Hematopoietic multipotent progenitor cell treated with erythropoietin and hydrocortisone succinate and interleukin-3 and kit ligand, for 17 days (in vitro differentiated cells): Measurements from ENCODE around the gene HINT1.
"Not testable (repeated sequence)": the region's sequence is repeated elsewhere in the genome, so short reads cannot be mapped to it uniquely, and the experiment has no call there.

ENCODE experiments used
- DNase-seq: peaks from one replicate; pipeline ENCODE4 v3.0.0-alpha.2; 2015; ENCODE audit warnings: low spot score

HINT1 gene

DNA sequence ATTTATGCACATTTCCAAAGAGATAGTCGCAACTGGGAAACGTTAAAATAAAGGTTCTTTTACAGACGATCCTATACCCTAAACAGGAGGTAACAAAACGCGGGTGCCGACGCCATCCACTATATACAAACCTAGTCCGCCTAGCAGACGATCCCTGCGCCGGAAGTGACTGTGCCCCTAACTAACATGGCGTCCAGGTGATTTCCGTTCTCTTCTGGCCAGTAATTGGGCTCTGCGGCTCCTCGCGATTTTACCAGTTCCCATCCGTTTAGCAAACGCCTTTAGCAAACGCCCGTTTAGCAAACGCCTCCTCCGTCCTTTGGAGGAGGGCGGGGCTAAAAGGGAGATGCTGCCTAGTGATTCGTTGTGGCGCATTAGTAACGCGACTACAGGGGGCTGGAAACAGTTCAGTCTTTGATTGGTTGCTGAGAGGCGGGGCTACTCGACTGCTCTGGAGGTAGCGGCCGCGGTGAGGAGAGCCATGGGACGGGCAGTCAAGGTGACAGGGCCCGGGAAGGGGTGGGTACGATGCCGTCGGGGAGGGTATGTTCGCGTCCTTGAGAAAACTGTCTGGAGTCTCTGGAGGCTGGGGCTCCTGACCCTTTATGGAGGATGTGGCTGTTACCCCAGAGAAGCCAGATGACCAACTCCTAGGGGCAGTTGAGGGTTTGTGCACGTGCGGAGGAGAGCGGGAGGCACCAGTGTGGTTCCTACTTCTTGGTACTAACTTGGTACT, 5.7 kb upstream of the HINT1 start, which contains the start of gene LYRM7:
LYRM7 (plus strand) TSS at position 405 of the 736 bp plus-strand sequence; CDS start at position 482, 77 bp downstream.
- peak; percentile 98 for DNase-seq

DNA sequence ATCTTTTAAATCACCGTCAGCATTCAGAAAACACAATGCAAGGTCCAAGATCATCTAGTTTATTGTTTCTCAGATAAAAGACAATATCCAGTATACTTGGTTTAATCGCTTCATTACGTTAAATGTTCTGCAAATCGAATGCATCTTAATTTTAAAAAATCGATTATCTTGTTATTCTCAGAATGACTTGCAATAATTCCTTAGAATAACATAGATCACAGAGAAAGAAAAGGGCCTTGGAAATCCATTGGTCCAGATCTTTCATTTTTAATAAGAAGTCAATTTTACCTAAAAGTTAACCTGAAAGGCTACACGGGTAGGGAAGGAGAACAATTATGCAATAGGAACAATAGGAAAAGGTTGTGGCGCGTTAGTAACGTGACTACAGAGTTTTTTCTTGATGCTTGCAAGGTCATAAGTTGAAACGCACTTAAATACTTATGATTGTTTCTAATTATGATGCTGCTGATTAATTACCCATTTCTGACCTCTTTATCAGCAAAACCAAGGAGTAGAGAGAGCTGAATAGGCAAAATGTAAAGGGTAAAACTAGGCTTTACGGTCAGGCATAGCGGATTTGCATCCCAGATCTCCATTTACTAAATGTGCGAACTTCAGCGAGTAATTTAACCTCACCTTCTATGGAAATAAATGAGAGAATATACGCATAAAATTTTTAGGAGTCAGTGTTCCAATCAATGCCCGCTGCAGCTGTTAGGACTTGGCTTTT, 4.9 kb upstream of the HINT1 start:
- DNase-seq = no peak

DNA sequence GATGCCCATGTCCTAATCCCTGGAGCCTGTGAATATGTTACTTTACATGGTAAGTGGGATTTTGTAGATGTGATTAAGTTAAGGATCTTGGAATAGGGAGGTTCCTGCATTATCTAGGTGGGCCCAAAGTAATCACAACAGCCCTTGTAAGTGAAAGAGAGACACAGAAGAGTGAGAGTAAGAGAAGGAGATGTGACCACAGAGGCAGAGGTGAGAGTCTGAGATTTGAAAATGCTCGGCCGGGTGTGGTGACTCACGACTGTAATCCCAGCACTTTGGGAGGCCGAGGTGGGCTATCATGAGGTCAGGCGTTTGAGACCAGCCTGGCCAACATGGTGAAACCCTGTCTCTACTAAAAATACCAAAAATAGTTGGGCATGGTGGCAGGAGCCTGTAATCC, 2.6 kb upstream of the HINT1 start:
- DNase-seq = no peak

DNA sequence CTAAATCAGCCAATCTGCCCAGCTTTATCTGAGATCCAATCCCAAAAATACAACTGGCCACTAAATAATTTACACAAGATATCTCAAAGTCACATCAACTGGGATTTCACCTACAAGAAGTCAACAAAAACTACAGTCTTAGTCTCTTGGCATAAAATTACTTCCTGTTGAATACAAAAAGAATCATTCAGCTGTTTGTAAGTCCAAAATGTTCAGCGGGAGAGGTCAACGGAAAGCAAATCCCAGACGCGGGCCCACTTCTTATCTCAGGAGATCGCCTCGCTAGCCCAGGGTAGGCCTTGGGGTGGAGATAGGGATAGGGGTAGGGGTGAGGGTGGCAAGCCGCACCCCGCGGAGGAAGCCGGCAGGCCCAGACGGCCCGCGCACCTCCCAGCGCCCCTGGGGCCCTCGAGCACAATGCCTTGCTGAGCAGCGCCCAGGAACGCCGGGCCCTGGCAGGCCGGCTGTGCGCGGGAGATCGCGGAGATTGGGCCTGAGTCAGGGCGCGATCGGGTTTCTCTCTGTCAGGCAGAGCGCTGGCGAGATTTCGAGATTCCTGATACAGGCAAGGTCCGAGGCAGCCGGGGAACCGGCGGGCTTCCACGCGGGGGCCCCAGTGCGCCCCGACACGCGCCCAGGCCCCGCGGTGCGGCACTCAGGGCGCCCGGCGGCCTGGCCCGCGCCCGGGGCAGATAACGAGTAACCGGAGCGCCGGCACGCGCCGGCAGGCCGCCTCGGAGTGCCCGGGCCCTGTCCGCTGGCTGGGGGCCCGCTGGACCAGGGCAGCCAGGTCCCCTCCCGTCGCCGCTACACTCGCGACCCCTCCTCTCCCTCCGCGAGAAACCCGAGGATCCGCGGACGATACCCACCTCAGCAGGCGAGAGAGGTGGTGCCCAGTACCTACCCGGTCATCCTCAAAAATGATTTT, 601 bp downstream of the HINT1 start:
- DNase-seq = peak; percentile 79

DNA sequence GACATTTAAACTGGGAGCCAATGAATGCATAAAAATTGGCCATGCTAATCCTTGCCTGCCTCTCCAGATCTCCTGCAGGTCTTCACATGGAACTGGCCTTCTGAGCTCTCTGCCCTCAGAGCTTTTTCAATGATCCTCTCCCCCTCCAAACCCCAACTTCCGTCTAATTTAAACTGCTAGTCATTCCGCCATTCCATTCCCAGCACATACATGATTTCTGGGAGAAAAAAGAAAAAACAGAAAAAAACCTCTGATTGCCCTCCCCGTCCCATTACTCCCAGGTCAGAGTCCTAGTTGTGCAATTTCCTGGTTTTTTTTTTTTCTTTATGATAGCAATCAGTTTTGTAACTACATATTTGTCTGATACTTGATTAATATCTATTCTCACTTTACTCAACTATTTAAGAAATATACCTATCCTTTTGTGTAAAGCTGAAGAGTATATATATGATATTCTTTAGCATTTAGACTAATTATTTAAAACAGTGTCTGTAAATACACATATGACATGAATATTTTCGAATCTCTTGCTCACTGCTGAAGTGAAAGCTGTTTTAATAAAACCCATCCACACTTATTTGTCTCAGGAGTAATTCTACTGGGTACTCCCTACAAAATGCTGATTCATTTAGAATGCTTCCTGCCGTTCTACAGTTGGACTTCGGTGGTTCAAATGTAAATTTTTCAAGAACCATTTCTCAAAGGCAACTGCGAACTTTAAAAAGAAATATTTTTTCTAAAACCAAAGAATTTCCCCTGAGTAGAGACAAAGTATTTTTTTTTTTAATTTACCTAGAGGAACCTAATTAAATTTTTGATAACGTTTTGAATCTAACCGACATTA, 1.6 kb downstream of the HINT1 start:
- peak; percentile 49 for DNase-seq

DNA sequence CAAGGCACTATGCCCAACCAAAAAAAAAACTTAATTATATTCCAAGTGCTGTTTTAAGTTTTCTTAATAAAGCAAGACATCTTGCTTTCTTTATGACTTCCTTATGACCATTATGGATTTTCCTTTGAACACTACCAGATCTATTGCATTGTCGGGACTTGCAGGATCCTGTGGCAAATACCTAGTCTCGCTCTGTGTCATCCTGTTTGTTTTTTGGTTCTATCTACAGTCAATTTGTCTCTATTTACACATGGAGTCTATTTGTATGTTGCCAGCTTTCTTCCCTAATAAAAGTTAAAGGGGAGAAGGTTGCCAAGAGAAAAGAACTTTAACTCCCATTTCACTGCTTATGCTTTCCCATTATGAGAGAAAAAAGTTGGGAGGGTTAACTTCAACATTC, 4.9 kb downstream of the HINT1 start:
- no peak for DNase-seq

DNA sequence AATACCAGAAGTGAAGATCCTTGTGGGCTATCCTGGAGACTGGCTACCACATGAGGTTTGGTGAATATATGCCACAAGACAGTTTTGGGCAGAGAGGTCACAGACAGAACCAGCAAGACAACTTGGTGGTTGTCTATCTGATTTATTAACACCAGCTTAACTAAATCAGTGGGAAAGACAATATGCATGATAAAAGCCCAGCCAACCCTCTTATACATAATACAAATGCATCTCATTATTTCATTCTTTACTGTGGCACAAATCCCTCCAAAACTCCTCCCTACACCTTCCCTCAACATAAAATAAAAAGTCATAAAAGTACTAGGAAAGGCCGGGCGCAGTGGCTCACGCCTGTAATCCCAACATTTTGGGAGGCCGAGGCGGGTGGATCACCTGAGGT, 8.1 kb downstream of the HINT1 start:
- no peak for DNase-seq

DNA sequence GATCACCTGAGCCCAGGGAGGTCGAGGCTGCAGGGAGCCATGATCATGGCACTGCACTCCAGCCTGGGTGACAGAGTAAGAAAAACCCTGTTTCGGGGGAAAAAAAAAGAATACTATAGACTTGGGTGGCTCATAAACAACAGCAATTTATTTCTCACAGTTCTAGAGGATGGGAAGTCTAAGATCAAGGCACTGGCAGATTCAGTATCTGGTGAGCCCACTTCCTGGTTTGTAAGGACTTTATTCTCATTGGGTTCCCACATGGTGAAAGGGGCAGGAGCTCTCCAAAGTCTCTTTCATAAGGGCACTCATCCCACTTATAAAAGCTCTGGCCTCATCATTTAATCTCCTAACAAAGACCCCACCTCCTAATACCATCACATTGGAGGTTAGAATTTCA, 8.7 kb downstream of the HINT1 start:
- DNase-seq = no peak

DNA sequence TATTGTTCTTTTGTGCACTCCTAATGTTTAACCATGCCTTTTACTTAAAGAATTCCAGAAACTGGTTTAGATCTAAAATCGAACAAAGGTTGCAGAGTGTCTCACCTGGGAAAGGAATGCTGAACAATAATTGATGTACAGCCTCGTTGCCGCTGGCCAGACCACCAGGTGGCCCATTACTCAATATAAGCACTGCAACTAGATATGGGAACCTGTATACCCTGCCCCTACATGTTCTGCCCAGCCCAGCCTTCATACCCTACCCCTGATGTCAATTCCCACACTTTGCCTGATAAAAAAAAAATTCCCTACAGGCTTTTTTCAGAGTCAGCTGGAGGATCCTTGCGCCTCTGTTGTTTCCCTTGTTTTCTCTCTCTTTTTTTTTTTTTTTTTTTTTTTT, 13.8 kb downstream of the HINT1 start:
- no peak for DNase-seq

DNA sequence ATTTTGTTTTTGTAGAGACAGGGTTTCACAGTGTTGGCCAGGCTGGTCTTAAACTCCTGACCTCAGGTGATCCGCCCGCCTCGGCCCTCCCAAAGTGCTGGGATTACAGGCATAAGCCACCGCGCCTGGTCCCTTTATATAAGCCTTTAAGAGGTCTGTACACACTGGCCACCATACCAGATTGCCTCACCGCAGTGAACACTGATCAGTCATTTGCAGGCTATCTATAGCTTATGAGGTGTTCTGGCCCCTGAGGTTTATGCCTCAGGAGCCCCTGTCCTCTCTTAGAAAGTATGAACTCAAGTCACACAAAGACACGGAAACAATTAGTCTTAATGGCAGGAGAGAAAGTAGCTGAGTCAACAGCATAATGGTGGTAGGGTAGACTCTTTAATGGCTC, 14.6 kb downstream of the HINT1 start:
- no peak for DNase-seq

DNA sequence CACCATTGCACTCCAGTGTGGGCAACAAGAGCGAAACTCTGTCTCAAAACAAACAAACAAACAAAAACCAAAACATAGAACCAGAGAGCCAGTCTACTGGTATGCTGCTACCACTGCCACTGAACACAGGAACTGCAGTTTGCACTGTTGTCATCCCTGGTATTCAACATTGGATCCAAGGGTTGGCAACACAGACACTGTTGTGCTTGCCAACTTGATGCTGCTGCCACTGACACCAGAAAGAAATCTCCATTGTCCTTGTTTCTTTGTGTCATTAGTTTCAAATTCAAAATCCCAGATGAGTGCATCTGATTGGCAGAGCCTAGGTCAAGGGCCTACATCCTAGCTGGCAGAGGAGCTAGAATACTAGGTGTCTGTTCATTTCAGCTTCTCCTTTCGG, 16.2 kb downstream of the HINT1 start:
- no peak for DNase-seq

DNA sequence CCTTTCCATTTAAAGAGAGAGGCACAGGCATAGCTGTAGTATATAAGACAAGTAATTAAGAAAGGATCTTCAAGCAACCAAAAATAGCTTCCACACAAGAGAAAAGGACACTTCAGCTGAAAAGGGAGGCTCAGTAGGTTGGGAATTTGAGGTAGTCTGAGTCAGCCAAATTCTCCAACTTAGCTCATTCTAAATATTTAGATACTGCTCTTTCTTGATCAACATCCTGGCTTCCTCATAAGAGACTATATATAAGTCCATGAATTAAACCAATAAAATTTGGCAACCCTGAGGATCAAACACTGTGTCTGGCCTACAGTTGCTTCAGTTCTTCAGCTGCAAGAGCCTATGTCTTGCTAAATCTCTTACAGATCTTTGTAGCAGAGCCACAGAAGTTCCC, 17.8 kb downstream of the HINT1 start:
- no peak for DNase-seq

DNA sequence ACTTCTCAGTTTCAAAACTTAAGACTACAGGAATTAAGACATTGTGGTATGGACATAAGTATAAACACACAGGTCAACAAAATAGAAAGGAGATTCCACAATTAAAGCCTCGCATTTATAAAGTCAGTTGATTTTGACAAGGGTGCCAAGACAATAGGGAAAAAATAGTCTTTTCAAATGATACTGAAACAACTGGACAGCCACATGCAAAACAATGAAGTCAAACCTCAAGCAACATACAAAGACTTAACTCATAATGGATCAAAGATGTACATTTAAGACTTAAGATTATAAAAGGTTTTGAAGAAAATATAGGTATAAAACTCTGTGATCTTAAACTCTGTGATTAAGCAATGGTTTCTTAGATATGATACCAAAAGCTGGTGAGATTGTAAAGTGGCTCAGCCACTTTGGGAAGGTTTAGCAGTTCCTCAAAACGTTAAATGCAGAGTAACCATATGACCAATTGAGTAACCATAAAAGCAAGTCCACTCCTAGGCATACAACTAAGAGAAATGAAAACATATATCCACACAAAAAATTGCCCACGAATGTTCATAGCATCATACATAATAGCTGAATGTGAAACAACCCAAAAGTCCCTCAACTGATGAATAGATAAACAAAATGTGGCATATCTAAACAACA, 22.0 kb downstream of the HINT1 start:
- DNase-seq = no peak

DNA sequence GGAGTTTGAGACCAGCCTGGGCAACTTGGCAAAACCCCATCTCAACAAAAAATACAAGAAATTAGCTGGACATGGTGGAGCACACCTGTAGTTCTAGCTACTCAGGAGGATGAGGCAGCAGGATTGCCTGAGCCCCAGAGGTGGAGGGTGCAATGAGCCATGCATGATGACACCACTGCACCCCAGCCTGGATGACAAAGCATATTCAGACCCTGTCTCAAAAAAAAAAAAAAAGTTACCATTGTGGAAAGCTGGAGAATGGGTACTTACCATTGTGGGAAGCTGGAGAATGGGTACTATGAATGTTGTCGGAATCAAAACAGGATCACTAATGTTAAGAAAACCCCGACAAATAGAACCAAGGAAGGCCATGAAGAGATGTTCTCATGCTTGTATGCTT, 25.7 kb downstream of the HINT1 start:
- DNase-seq = no peak

DNA sequence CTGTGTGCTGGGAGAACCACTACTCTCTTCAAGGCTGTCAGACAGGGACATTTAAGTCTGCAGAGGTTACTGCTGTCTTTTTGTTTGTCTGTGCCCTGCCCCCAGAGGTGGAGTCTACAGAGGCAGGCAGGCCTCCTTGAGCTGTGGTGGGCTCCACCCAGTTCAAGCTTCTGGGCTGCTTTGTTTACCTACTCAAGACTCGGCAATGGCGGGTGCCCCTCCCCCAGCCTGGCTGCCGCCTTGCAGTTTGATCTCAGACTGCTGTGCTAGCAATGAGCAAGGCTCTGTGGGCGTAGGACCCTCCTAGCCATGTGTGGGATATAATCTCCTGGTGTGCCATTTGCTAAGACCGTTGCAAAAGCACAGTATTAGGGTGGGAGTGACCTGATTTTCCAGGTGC, 26.6 kb downstream of the HINT1 start:
- not testable (repeated sequence) for DNase-seq

DNA sequence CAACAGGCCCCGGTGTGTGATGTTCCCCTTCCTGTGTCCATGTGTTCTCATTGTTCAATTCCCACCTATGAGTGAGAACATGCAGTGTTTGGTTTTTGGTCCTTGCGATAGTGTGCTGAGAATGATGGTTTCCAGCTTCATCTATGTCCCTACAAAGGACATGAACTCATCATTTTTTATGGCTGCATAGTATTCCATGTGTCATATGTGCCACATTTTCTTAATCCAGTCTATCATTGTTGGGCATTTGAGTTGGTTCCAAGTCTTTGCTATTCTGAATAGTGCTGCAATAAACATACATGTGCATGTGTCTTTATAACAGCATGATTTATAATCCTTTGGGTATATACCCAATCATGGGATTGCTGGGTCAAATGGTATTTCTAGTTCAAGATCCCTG, 32.0 kb downstream of the HINT1 start:
- DNase-seq = not testable (repeated sequence)

DNA sequence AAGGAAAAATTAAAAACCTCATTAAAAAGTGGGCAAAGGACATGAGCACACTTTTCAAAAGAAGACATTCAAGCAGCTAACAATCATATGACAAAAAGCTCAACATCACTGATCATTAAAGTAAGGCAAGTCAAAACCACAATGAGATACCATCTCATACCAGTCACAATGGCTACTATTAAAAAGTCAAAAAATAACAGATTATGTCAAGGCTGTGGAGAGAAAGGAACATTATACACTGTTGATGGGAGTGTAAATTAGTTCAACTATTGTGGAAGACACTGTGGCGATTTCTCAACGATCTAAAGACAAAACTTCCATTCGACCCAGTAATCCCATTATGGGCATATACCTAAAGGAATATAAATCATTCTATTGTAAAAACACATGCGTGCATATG, 35.8 kb downstream of the HINT1 start:
- no peak for DNase-seq

DNA sequence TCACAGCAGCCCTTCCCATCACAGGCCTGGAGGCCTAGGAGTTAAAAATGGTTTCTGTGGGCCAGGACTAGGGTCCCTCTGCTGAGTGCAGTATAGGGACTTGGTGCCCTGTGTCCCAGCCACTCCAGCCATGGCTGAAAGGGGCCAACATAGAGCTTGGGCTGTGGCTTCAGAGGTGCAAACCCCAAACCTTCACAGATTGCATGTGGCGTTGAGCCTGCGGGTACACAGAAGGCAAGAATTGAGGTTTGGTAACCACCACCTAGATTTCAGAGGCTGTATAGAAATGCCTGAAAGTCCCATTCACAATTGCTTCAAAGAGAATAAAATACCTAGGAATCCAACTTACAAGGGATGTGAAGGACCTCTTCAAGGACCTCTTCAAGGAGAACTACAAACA, 37.8 kb downstream of the HINT1 start:
- not testable (repeated sequence) for DNase-seq

DNA sequence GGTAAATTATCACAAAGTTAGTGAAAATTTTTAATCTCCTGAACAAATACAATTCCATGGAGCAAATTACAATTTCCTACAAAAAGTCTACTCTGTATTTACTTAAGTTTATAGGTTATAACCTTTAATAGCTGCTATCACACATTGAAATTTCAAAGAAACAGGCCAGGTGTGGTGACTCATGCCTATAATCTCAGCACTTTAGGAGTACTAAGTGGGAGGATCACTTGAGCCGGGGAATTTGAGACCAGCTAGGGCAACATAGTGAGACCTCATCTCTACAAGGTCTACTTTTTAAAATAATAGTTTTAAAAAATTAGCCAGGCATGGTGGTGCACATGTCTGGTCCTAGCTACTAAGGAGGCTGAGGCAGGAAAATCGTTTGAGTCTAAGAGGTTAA, 50.3 kb downstream of the HINT1 start:
- no peak for DNase-seq

DNA sequence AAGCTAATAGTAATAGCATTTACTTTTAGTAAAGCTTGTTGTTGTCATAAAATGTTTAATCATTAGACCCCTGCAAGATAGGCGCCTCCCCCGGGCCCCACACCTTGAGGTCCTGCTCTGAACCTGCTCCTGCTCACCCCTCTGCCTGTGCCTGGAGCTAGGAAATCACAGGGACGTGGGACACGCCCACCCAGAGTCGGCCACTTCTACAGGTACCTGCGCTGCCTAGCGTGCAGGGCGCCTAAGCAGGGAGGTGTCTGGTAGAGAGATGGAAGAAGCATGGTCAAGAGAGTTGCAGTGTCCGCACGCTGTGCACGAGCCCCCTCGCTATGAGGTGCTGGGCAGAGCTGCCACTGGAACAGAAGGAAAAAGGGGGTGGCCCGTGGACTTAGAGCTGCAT, 52.6 kb downstream of the HINT1 start:
- DNase-seq = no peak

DNA sequence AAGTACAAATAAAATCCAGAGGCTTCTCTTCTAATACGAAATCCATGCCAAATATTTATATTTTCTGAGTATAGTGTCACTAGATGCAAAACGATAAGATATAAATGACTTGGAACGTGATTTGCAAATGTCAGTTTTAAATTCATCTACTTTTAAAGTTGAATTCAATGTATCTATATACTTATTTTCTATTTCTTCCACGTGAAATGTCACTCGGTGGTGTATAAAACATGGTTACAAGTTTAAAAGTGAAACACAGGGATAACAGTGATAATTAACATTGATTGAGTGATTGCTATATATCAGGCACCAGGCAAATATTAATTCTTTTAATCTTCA, 54.8 kb downstream of the HINT1 start:
- no peak for DNase-seq
